Breast epithelium (tissue), 4 donors: ENCODE measurements around the gene CKLF. TPM values are rescaled to one million over a fixed set of nuclear protein-coding genes. Genes with fewer than 3 reads are reported as not detected.

Experiments used
- DNase-seq, 2 donors: peaks; one replicate each; pipeline ENCODE4 v3.0.0-alpha.2; 2019; ENCODE audit warnings: low spot score in 2 of 2
- H3K27ac ChIP-seq, 2 donors: fragments of 200-600 bp; sonication (generic) in 1 of 2; one replicate each; pipeline ENCODE4 v1.5.1; 2016 to 2019; ENCODE audit warnings: mild to moderate bottlenecking in 1 of 2
- H3K27me3 ChIP-seq, 2 donors: fragments of 200-600 bp; sonication (generic) in 1 of 2; one replicate each; pipeline versions ENCODE4 v1.5.1 to v1.6.0; 2017 to 2019; ENCODE audit warnings: control low read depth in 1 of 2, mild to moderate bottlenecking in 1 of 2
- H3K36me3 ChIP-seq: fragments of 200-600 bp; one replicate; pipeline ENCODE4 v1.5.1; 2019
- H3K4me1 ChIP-seq, 2 donors: fragments of 200-600 bp; sonication (generic); one replicate each; pipeline ENCODE4 v1.5.1; 2016 to 2019; ENCODE audit warnings: control low read depth in 1 of 2
- H3K4me3 ChIP-seq, 3 donors: fragments of 200-600 bp; sonication (generic); 1 replicate in 2 of 3; 2 replicates in 1 of 3; pipeline ENCODE4 v1.5.1; 2016 to 2019; ENCODE audit warnings: mild to moderate bottlenecking in 3 of 3, moderate library complexity in 2 of 3
- H3K9me3 ChIP-seq, 2 donors: fragments of 200-600 bp; sonication (generic) in 1 of 2; one replicate each; pipeline ENCODE4 v1.5.1; 2016 to 2019; ENCODE audit warnings: control low read depth in 1 of 2
- POLR2A ChIP-seq: fragments of 450-650 bp; IDR thresholded peaks from one replicate; pipeline ENCODE4 v1.6.1; 2016; ENCODE audit warnings: antibody characterized with exemption, mild to moderate bottlenecking, moderate library complexity
- POLR2AphosphoS5 ChIP-seq, 3 donors: sonication (generic); formaldehyde crosslinking; IDR thresholded peaks; one replicate each; pipeline ENCODE4 v1.6.1; 2017; ENCODE audit warnings: antibody characterized with exemption in 3 of 3
- intact Hi-C: fragments of 100-400 bp; cut with DNase I; formaldehyde crosslinking; loops from one replicate; pipeline ENCODE4 v1.15.1; 2023; ENCODE audit warnings: low total_unique reads
- total RNA-seq, 3 donors: library from RNA; depleted of rRNA; stranded (reverse); fragments of >200 nt; gene quantifications; one replicate each; pipeline ENCODE4 v1.1.0, GENCODE V29; 2016
- TF ChIP-seq, protein P1 (sequence below), 3 donors: fragments of 450-650 bp; IDR thresholded peaks; one replicate each; pipeline ENCODE4 v1.5.1; 2016 to 2017; ENCODE audit warnings: antibody characterized with exemption in 3 of 3, mild to moderate bottlenecking in 3 of 3, moderate library complexity in 3 of 3

CKLF gene
- total RNA-seq, 3 donors from 2014 or later: 36.6 to 62.6 (median 44.9) TPM

DNA sequence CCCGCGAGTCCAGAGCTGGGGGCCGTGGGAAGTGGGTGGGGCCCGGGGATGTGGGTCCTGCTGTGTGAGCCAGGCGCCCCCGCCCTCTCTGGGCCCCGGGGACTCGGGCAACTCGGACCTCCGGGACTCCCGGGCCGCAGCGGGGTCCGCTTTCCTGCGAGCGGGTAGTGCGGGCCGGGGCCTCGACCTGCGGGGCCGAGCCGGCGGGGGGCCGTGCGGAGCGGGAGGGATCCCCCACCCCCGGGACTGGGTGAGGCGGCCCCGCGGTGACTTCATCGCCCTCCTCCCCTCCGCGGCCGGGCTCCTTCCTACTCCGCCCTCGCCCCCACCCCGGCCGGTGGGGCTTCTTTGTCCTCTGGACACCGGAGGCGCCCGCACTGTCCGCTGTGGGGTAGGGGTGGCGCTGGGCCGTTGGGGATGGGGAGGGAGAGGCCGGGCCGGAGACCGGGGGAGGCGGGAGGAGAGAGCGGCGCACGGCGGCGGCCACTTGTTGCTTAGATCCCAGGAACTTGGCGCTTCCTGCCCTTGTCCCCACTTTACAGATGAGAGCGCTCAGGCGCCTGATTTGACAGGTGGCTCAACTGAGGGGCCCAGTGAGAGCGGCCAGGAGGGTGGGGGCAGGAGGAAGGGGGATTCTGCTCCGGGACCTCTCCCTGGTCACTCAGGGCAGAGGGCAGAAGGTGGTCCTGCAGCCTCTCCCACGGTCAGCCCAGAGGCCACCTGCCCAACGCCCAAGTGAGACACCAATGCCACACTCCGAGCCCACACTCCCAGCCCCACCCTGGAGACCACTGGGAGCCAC lies 53.0 kb downstream of the CKLF start:
- no peak for DNase-seq
- Histone ChIP-seq H3K27ac (peak overlapping the region; percentile 87 to 92), H3K4me3 (peak overlapping the region; percentile 76 to 91 (median 84)), H3K4me1 (peaks cover 3 to 14% of the 10 kb centered on the region in 2 donors), H3K9me3 (no peaks in the 10 kb centered on the region), H3K27me3 (no peaks in the 10 kb centered on the region), H3K36me3 (no peaks in the 10 kb centered on the region)
- intact Hi-C loops: loop anchor here (5.0 kb wide), 1 partner anchor 433 kb away; no protein-coding TSS in a partner anchor
- TF ChIP-seq, protein P1, sequence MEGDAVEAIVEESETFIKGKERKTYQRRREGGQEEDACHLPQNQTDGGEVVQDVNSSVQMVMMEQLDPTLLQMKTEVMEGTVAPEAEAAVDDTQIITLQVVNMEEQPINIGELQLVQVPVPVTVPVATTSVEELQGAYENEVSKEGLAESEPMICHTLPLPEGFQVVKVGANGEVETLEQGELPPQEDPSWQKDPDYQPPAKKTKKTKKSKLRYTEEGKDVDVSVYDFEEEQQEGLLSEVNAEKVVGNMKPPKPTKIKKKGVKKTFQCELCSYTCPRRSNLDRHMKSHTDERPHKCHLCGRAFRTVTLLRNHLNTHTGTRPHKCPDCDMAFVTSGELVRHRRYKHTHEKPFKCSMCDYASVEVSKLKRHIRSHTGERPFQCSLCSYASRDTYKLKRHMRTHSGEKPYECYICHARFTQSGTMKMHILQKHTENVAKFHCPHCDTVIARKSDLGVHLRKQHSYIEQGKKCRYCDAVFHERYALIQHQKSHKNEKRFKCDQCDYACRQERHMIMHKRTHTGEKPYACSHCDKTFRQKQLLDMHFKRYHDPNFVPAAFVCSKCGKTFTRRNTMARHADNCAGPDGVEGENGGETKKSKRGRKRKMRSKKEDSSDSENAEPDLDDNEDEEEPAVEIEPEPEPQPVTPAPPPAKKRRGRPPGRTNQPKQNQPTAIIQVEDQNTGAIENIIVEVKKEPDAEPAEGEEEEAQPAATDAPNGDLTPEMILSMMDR (IDR thresholded peaks at IDR 0.05): peak in 1 of 3 donors; percentile 27
- no peak for TF ChIP-seq POLR2AphosphoS5 (IDR thresholded peaks at IDR 0.05)

DNA sequence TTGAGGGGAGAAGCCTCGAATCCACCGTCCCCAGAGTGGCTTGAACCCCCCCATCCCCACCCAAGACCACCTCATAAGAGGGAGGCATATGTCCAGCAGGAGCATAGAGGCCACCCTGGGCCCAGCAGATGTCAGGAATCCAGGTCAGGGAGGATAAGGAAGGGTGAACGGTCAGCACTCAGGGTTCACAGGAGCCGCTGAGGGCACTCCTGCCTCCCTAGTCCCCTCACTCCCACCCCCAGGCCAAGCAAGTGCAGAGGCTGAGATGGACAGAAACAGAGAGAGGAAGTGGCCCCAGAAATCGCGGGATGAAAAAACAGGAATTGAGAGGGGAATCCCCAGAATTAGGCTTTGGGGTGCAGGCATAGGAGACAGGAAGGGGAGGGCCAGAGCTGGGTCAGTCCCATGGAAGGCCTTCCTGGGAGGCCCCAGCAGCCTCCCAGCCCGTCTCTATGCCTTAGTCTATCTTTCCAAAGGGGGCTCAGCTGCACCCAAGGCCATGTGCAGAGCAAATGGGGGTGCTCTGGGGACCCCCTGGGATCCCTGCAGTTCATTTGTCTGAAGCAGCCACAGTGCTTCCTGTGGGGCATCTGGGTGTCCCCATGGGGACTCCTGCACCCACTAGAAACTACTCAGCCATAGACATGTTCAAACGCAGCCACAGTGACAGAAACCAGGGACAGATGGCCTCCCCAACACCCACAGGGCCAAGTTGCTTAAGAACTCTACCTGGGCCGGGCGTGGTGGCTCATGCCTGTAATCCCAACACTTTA lies 53.8 kb downstream of the CKLF start:
- Histone ChIP-seq H3K4me1 (peaks cover 3 to 14% of the 10 kb centered on the region in 2 donors), H3K9me3 (no peaks in the 10 kb centered on the region), H3K27me3 (no peaks in the 10 kb centered on the region), H3K4me3 (peak overlapping the region; percentile 76 to 91 (median 84)), H3K36me3 (no peaks in the 10 kb centered on the region), H3K27ac (peak overlapping the region; percentile 87 to 92)
- intact Hi-C loops: loop anchor here (5.0 kb wide), 1 partner anchor 434 kb away; no protein-coding TSS in a partner anchor
- TF ChIP-seq, protein P1 (IDR thresholded peaks at IDR 0.05): no peak
- no peak for TF ChIP-seq POLR2A
- no peak for TF ChIP-seq POLR2AphosphoS5 (IDR thresholded peaks at IDR 0.05)
- DNase-seq: no peak

DNA sequence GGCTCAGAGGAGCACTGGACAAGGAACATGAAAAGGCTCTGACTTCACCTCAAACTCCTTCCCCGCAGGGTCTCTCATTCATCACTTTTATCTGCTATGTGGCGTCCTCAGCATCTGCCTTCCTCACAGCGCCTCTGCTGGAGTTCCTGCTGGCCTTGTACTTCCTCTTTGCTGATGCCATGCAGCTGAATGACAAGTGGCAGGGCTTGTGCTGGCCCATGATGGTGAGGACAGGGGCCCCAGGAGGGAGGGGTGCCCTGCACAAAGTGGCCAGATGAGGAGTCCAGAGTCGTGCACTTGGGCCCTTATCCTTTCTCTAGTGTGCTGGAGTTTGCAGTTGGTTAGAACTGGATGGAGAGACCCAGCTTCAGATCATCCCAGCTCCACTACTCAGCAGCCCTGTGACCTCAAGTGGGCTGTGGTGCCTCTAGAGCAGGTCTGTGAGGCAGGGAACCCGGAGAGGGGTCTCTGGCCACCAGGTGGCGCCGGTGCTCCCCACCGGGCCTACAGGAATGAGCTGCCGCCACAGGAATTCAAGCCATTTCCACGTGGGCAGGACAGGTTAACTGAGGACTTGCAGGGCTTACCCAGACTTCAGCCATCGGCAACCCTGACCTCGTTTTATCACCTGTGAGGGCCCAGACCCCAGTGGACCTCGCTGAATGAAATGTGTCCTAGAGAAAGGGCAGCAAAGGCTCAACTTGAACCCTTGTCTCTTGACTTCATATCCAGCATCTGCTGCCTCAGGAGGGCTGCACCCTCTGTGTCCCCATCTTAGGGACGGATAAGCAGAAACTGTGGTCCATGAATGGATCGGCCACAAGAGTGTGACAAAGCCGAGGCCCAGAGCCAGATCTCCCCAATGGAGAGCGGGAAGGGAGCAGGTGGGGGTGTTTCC lies 56.1 kb downstream of the CKLF start:
- Histone ChIP-seq H3K4me1 (peaks cover 3 to 14% of the 10 kb centered on the region in 2 donors), H3K27ac (peak overlapping the region; percentile 77 to 78), H3K9me3 (no peaks in the 10 kb centered on the region), H3K36me3 (peaks cover 6% of the 10 kb centered on the region), H3K27me3 (no peaks in the 10 kb centered on the region), H3K4me3 (no peak overlapping the region)
- no peak for TF ChIP-seq POLR2A
- peak in 2 of 3 donors; percentile 48 to 68 for TF ChIP-seq POLR2AphosphoS5 (IDR thresholded peaks at IDR 0.05)
- TF ChIP-seq, protein P1 (IDR thresholded peaks at IDR 0.05): peak; percentile 69 to 94 (median 86)
- DNase-seq: peak; percentile 89 to 92
- intact Hi-C loops: loop anchor here (5.0 kb wide), 1 partner anchor 436 kb away; no protein-coding TSS in a partner anchor

DNA sequence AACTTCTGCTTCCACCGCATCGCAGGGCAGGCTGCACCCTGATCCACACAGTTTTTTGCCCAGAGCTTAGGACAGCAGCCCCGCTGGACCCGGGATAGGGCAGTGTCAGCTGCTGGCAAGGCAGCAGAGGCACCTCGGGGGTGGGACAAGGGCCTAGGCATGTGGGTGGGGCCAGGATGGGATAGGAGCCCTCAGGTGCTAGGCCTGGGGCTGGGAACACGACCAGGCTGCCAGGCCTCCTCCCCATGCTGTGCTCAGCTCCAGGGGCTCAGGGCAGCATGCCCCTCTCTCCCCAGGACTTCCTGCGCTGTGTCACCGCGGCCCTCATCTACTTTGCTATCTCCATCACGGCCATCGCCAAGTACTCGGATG lies 56.7 kb downstream of the CKLF start:
- intact Hi-C loops: loop anchor here (5.0 kb wide), 1 partner anchor 437 kb away; no protein-coding TSS in a partner anchor
- peak overlapping the region; percentile 77 to 78 for H3K27ac ChIP-seq
- TF ChIP-seq POLR2AphosphoS5 (IDR thresholded peaks at IDR 0.05) (no peak), POLR2A (no peak)
- TF ChIP-seq, protein P1 (IDR thresholded peaks at IDR 0.05): no peak
- no peaks in the 10 kb centered on the region for H3K9me3 ChIP-seq
- H3K36me3 ChIP-seq: peaks cover 6% of the 10 kb centered on the region
- no peaks in the 10 kb centered on the region for H3K27me3 ChIP-seq
- no peak overlapping the region for H3K4me3 ChIP-seq
- peaks cover 3 to 14% of the 10 kb centered on the region in 2 donors for H3K4me1 ChIP-seq
- DNase-seq: no peak
